RWPE2 (cell line): ENCODE measurements around the gene XBP1.
"Not testable (repeated sequence)": the region's sequence is repeated elsewhere in the genome, so short reads cannot be mapped to it uniquely, and the experiment has no call there.

Source experiments
- ATAC-seq: fragments of 200-7000 bp; cut with Tn5 transposase; 3 replicates; pipeline ENCODE4 v1.9.1; 2021; ENCODE audit warnings: low read depth
- DNase-seq: peaks from one replicate; pipeline ENCODE4 v3.0.0-alpha.2; 2020; ENCODE audit warnings: low spot score
- H3K27ac ChIP-seq: fragments of 450-650 bp; 2 replicates; pipeline ENCODE4 v1.5.1; 2017; ENCODE audit warnings: mild to moderate bottlenecking; ENCODE audit not compliant: poor library complexity, severe bottlenecking
- H3K27me3 ChIP-seq: fragments of 250-450 bp; sonication (Bioruptor Pico); 2 replicates; pipeline ENCODE4 v1.5.1; 2021; ENCODE audit warnings: mild to moderate bottlenecking, moderate library complexity; ENCODE audit not compliant: insufficient read depth, poor library complexity, severe bottlenecking
- H3K36me3 ChIP-seq: fragments of 250-450 bp; sonication (Bioruptor Pico); 2 replicates; pipeline ENCODE4 v1.5.1; 2020; ENCODE audit warnings: low read depth, mild to moderate bottlenecking, moderate library complexity
- H3K4me1 ChIP-seq: fragments of 250-450 bp; sonication (Bioruptor Pico); 2 replicates; pipeline ENCODE4 v1.5.1; 2021; ENCODE audit warnings: mild to moderate bottlenecking, moderate library complexity; ENCODE audit not compliant: insufficient read depth, poor library complexity, severe bottlenecking
- H3K4me3 ChIP-seq: fragments of 250-450 bp; sonication (Bioruptor Pico); 2 replicates; pipeline ENCODE4 v1.5.1; 2021; ENCODE audit warnings: mild to moderate bottlenecking, moderate library complexity; ENCODE audit not compliant: severe bottlenecking
- H3K9me3 ChIP-seq: fragments of 250-450 bp; sonication (Bioruptor Pico); 2 replicates; pipeline ENCODE4 v1.5.1; 2021; ENCODE audit warnings: mild to moderate bottlenecking, moderate library complexity; ENCODE audit not compliant: severe bottlenecking
- TF ChIP-seq, protein P1 (sequence below): fragments of 450-650 bp; IDR thresholded peaks from one replicate; pipeline ENCODE4 v1.5.1; 2017; ENCODE audit warnings: mild to moderate bottlenecking, moderate library complexity; ENCODE audit not compliant: poor library complexity, severe bottlenecking

XBP1 gene

DNA sequence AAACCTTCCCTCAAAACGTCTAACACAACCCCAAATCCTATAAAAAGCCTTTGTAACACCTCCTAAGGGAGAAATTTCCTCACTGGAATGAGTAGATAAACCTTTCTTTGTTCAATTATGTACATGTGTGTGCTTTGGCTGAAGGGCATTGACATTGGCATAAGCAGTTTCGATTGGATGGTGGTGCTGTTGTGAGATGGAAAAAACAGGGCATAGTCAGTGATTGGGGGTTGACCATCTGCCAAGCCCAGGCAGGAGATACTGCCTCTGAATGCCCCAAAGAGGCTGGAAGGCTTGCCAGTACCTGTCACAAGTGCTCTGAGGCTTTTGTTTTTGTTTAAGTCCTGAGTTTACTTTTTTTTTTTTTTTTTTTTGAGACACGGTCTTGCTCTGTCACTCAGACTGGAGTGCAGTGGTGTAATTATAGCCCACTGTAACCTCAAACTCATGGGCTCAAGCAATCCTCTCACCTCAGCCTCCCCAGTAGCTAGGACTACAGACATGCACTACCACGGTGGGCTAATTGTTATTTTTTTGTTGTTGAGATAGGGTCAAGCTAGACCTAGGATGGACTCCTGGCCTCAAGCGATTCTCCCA, 29.1 kb downstream of the XBP1 start:
- Histone ChIP-seq H3K9me3 (no peaks in the 10 kb centered on the region), H3K4me3 (no peak overlapping the region), H3K27ac (no peak overlapping the region), H3K27me3 (no peaks in the 10 kb centered on the region), H3K4me1 (no peaks in the 10 kb centered on the region), H3K36me3 (peaks cover 18% of the 10 kb centered on the region)
- DNase-seq, result no peak
- TF ChIP-seq, protein P1, sequence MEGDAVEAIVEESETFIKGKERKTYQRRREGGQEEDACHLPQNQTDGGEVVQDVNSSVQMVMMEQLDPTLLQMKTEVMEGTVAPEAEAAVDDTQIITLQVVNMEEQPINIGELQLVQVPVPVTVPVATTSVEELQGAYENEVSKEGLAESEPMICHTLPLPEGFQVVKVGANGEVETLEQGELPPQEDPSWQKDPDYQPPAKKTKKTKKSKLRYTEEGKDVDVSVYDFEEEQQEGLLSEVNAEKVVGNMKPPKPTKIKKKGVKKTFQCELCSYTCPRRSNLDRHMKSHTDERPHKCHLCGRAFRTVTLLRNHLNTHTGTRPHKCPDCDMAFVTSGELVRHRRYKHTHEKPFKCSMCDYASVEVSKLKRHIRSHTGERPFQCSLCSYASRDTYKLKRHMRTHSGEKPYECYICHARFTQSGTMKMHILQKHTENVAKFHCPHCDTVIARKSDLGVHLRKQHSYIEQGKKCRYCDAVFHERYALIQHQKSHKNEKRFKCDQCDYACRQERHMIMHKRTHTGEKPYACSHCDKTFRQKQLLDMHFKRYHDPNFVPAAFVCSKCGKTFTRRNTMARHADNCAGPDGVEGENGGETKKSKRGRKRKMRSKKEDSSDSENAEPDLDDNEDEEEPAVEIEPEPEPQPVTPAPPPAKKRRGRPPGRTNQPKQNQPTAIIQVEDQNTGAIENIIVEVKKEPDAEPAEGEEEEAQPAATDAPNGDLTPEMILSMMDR, result no peak
- ATAC-seq, result no peak

DNA sequence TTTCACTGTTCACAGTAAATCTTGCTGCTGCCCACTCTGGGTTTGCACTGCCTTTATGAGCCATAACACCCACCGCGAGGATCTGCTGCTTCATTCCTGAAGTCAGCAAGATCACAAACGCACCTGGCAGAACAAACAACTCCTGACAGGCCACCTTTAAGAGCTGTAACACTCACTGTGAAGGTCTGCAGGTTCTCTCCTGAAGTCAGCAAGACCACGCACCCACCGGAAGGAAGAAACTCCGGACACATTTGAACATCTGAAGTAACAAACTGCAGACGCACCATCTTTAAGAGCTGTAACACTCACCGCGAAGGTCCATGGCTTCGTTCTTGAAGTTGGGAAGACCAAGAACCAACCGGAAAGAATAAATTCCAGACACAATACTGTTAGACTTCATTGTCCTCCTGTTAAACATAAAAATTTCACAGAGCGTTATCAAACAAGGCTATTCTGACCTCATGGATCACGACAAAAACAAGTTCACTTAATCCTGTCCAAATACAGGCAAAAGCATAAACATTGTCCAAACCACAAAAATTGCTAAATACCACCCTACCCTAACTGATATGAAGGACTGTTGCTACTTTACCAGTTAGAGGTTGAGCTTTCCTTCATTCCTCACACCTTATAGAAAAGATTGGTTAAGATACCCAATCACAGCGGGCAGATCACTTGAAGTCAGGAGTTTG, 30.8 kb downstream of the XBP1 start:
- H3K9me3 ChIP-seq, result no peaks in the 10 kb centered on the region
- no peaks in the 10 kb centered on the region for H3K4me1 ChIP-seq
- no peak for ATAC-seq
- H3K36me3 ChIP-seq, result peaks cover 3% of the 10 kb centered on the region; the same call in 1 of the 2 replicates
- TF ChIP-seq, protein P1, result no peak
- no peaks in the 10 kb centered on the region for H3K27me3 ChIP-seq
- no peak overlapping the region for H3K27ac ChIP-seq
- no peak overlapping the region for H3K4me3 ChIP-seq
- no peak for DNase-seq

DNA sequence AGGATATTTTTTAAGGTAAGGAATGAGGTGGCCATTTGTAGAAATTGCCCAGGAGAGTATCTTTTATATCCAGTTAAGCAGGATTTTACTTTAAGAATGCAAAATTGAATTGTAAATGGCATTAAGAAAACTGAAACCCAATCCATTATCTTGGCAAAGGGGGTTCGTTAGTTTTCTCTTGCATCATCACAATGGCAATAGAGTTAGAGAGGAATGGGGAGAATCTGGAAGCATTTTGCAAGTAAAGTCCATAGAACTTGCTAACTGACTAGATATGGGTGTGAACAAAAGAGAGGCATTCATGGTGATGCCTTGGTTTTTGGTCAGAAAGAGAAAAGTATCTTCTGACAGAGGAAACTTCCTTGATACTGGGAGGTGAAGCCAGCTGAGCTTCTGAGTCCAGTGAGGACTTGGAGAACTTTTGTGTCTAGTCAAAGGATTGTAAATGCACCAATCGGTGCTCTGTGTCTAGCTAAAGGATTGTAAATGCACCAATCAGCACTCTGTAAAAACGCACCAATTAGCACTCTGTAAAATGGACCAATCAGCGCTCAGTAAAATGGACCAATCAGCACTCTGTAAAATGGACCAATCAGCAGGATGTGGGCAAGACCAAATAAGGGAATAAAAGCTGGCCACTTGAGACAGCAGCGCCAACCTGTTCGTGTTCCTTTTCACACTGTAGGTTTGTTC, 31.5 kb downstream of the XBP1 start:
- no peak overlapping the region for H3K27ac ChIP-seq
- no peaks in the 10 kb centered on the region for H3K4me1 ChIP-seq
- DNase-seq (no peak), ATAC-seq (no peak)
- H3K9me3 ChIP-seq, result no peaks in the 10 kb centered on the region
- TF ChIP-seq, protein P1, result no peak
- H3K27me3 ChIP-seq, result no peaks in the 10 kb centered on the region
- no peaks in the 10 kb centered on the region for H3K36me3 ChIP-seq
- H3K4me3 ChIP-seq, result no peak overlapping the region

DNA sequence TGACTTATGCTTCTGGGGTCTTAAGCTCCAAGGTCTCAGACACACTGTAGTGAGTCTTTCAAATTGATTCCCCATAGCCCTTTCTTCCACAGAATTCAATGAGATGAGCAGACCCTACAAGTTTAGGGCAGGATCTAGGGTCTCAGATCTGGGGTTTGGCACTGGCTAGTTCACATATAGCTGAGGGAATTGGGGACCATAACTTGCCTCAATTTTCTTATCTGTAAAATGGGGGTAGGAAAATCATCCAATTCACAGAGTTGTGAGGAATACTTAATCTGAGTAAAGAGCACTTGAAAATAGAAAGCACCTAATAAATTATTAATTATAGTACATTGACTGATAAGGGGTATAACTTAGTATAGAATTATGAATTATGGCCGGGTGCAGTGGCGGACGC, 33.7 kb downstream of the XBP1 start:
- ATAC-seq, result no peak
- H3K4me3 ChIP-seq, result no peak overlapping the region
- DNase-seq, result no peak
- H3K9me3 ChIP-seq, result no peaks in the 10 kb centered on the region
- no peaks in the 10 kb centered on the region for H3K4me1 ChIP-seq
- H3K27ac ChIP-seq, result no peak overlapping the region
- TF ChIP-seq, protein P1, result no peak
- H3K27me3 ChIP-seq, result no peaks in the 10 kb centered on the region
- H3K36me3 ChIP-seq, result no peaks in the 10 kb centered on the region

DNA sequence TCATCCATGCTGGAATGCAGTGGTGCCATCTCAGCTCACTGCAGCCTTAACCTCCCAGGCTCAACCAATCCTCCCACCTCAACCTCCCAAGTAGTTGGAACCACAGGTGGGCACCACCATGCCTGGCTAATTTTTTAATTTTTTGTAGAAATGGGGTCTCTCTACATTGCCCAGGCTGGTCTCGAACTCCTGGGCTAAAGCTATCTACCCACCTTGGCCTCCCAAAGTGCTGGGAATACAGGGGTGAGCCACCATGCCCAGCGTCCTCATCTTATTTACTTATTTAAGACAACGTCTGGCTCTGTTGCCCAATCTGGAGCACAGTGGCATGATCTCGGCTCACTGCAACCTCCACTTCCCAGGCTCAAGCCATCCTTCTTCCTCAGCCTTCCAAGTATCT, 38.4 kb downstream of the XBP1 start:
- H3K27me3 ChIP-seq, ATAC-seq, H3K4me1 ChIP-seq, H3K9me3 ChIP-seq, H3K27ac ChIP-seq, H3K36me3 ChIP-seq, H3K4me3 ChIP-seq, DNase-seq: not testable (repeated sequence)
